NK-92 (cell line): ENCODE data around the gene CYP4B1.
"Not testable (repeated sequence)": the region's sequence is repeated elsewhere in the genome, so short reads cannot be mapped to it uniquely, and the experiment has no call there.

ENCODE experiments used
- DNase-seq: peaks from one replicate; lab custom pipeline; 2025; ENCODE audit not compliant: unreplicated experiment; lab: John Stamatoyannopoulos, UW

CYP4B1 gene

DNA sequence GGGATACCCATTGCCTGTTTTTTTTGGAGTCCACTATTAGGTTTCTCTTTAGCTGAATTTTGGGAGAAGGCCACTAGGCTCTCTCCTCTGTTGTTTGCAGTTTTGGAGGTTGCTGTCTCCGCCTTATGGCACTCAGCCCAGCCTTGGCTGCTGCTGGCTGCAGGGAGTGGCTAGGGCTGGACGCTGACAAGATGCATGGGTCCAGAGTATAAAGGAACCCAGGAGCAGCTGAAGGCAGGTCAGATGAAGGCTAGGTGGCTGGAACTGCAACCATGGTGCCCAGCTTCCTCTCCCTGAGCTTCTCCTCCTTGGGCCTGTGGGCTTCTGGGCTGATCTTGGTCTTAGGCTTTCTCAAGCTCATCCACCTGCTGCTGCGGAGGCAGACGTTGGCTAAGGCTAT is at the start of gene CYP4B1:
Gene CYP4B1, plus strand, starts transcription at position 237 of the 400 bp plus-strand sequence. Its CDS starts 36 bp downstream, at position 273.
- DNase-seq: no peak

DNA sequence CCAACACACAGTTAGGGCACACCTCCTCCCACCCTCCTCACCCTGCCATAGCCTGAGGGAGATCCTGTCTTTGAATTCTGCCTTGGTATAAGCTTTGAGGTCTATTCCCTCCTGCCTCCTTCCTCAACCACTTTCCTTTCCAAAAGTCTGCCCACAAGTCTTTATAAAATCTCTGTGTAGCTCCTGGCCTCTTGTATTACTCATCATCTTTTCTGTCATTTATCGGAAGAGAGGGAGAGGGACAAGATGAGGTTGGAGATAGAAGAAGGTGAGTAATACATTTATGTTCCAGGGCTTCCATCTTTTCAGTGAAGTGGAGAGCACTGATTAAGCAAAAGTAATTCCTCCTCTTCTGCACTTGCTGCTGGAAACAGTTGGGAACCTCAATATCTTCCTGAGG is 49.4 kb upstream of the CYP4B1 start:
- no peak for DNase-seq

DNA sequence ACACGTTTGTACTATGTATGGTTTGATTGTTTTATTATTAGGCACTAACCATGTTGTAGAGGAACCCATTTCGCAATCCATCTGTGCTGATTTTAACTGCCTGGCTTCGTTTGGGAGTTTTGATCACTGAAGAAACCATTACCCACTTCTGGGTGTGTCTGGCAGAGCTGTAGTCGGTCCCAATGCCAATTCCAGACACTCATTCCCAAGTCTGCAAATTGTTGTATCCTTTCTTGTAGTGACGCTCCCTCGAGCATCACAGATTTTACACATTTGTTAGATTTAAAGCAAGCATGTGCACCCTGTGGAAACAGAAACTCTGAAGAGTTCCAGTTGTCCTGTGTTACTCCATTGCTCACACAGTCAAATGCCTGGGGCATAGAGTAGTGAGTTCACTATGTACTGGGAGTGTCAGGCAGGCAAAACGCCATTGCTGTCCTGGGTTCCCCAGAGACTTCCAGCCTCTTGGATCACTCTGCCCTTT is 48.9 kb upstream of the CYP4B1 start:
- DNase-seq: no peak

DNA sequence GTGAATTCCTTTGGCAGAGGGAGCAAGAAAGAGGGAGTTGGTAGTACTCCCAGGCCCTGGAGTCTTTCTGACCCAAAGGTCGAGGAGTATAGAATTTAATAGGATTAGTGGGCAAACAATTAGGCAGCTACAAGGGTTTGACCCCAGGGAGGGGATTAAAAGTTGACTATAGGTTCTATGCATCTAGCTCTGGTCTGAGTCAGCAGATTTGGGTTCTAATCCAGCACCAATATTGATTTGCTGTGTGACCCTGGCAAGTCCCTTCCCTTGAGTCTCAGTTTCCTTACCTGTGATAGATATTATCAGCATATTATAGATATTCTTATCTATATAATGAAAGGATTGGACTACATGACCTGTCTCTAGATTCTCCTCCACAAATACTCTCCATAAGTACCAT is 44.9 kb upstream of the CYP4B1 start:
- no peak for DNase-seq

DNA sequence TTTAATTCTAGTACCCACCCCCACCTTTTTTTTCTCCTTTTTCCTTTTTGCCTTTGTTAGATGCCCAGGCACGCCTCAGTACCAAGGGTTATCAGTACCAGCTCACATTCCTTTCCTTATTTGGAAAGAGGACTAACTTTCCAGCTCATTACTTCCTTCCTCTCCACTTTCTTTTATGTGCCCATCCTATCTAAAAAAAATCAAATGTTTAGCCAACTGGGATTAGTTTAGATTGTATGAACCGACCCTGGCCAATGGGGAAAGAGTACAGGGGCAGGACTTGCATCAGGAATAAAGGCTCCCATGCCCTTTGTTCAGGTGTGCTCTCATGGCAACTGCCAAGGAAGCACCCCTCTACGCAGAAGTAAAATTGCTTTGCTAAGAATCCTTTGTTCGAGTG is 44.1 kb upstream of the CYP4B1 start:
- not testable (repeated sequence) for DNase-seq

DNA sequence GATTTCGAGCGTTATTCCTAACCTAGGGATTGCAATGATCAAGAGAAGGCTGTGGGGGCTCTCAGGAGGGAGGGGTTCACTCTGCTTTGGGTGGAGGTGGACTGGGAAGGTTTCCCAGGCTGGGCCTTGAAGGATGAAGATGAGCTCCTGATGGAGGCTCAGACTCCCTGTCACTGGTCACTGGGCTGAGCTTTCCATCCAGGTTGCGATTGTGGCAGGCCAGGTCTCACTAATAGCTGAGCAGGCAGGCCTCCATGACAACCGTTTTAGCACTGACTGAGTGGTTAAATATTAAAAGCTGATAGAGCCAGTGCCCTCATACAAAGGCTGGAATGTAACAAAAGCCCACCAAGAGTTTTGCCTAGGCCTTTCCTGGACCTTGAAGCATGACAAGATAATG is 43.7 kb upstream of the CYP4B1 start:
- DNase-seq: no peak

DNA sequence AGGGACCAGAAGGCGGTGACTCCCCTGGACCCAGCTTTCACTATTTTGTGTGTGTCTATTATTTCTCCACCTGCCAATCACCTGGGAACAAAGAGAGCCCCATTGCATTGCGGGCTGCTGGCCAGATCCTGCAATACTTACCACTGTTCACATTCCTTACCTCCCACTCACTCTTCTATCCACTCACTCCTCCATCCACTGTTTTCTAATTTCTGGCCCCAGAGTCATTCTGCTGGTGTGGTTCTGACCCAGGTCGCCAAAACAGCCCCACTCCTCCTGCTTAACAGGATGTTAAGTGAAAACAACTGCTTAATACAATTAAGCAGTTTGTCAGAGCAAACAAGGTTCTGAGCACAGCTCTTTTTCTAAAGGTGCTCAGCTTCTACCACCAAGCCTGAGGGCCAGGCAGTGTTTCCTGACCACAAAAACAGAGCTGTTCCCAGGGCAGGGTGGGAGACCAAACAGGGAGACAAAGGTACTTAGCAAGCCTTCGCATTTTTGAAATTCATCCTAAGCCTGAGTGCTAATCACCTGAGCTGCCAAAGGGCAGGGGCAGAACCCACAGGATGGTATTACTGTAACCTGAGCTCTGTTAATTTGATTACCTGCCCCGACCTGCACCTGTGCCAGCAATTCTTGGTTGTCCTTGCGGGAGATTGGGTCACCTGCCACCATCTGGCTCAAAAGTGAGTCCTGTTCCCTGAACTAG is 41.4 kb upstream of the CYP4B1 start:
- no peak for DNase-seq

DNA sequence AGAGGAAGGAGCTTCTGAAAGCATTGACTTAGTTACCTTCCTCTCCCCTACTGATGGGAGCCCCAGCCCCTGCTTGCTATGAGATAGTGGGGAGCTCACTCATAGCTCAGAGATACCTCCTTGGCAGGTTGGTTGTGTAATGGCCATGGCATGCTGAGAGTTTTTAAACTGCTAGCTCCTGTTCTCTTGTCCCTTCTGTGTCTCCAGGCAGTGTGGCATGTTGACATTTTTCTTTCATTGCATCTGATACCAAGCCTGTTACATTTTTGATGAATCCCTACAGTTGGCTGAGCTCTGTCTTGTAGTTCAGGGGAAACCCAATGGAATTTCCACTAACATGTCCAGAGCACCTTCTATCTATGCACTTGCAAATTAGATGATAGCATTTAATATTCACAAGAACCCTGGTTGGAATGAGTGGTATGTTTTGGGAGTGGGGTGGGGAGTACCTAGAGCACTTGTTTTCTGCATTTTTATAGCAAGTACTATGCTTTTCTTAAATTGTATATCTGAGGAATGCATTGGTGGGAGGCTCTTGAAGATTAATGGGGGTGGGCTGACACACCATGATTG is 40.8 kb upstream of the CYP4B1 start:
- no peak for DNase-seq

DNA sequence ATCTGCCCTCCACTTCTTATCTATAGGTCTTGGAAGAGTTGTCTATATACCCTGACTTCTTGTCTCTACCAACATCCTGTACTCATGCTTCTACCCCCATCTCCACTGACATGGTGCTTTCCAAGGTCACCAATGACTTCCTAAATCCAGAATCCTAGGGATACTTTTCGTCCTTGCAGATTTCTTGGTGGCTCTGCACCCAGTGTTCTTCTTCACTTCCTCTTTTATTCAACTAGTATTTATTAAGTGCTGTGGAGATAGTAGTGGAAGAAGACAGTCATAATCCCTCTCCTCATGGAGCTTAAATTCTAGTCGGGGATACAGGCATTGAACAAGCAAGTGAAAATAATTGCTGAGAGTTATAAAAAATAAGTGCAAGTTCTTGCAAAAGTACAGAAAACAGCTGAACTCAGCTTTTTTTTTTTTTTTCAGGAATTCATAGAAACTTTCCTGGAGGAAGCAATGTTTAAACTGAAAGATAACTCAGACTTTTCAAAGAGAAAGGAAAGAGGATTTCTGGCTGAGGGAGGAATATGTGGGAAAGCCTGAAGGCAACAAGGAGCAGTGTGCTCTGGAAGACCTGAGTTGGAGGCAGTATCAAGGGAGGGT is 38.2 kb upstream of the CYP4B1 start:
- no peak for DNase-seq

DNA sequence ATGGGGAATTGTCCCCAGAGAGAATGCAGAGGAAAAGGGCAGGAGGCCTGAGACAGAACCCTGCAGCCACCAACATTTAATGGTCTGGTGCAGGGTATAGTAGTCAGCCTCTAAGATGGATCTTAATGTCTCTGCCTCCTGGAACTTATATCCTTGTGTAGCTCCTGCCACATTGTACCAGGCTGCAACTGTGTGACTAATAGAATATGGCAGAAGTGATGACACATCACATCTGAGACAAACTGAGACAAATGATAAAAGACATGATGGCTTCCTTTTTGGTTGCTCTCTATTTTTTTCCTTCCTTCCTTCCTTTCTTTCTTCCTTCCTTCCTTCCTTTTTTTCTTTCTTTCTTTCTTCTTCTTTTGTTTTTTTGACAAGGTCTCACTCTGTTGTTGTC is 37.1 kb upstream of the CYP4B1 start:
- no peak for DNase-seq

DNA sequence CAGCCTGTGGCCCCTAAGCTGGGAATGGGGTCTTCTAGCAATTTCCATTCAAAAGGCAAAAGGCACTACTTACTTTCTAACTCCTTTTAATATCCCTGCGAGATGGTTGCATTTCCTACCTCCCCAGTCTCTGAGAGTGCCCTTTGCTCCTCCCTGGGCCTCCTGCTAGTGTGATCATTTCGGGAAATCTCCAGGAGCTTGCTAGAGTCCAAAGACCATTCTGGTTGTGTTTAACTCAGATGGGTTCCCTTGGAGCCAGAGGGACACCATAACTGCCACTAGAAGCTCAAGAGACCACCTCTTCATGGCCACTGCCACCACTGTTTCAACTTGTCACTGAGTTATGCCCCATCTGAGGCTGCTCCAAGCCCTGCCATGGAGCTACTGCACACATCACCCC is 34.4 kb upstream of the CYP4B1 start:
- DNase-seq: no peak

DNA sequence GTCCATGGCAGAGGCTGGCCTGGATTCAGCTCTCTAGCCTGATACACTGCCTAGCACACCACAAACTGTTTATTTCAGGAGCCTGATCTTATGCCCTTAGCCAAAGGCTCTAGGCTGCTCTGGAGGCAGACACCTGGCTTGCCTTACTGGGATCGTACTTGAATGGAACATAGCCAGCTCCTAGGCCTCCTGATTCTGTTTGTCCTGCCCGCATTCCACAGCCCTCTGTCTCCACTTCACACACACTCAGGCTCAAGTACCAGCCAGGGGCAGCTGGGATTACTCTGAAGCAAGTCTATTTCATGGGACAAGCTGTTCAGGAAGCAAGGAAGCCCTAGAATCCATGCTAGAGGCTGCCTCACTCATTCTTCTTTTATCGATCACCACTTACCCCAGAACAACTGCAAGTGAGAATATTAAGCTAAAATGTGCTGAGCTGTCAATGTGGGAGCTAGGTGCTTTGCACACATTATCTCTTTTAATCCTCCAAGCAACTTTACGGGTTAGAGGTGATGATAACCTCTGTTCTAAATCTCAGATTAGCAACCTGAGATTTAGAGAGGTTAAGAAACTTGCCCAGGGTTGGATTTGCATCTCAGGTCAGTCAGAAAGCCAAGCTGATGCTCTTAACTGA is 31.1 kb upstream of the CYP4B1 start:
- no peak for DNase-seq

DNA sequence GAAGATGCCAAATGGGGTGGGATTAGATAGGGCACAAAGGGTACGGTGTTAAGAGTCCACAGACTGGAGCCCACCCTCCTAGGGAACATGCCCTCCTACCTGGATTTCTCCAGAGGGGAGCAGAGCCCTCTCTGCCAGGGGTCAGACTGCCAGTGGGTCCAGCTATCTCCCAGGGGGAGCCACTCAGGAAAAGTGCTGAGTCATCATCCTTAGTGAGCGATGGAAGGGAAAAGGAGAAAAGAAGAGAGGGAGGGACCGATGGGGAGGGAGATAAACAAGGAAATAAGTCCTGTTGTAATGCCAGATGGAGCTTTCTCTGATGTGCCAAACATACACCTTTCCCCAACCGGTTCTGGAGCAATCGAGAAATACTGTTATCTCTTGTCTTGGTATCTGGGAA is 30.4 kb upstream of the CYP4B1 start:
- DNase-seq: no peak

DNA sequence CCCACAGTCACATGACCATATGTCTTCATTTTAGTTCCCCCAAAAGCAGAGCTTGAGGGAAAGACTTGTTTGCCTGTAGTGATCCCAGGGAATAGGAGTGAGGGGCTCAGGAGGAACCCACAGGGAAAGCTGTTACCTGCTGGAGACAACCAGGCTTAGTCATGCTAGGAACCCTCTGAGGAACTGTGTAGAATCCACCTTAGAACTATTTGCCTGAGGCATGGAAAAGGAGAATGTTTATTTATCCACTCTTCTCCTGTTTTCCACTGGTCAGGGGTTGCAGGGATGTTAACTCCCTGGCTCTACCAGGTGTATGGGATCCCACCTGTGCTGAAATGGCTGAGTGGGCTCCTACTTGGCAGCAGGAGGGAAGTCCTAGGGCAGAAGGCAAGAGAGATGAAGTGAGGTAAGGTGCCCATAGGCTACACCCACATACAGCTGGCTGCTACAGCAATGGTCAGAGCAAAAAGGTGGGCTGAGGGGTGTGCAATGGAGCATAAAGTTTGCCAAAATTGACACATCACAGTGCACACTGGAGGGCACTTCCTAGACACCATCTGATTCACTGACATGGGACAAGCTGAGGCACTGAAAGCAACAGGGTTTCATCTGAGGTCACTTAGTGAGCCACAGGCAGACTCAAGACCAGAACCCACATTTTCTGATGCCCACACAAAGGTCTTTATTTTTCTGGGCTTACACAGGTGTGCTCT is 29.7 kb upstream of the CYP4B1 start:
- DNase-seq: no peak

DNA sequence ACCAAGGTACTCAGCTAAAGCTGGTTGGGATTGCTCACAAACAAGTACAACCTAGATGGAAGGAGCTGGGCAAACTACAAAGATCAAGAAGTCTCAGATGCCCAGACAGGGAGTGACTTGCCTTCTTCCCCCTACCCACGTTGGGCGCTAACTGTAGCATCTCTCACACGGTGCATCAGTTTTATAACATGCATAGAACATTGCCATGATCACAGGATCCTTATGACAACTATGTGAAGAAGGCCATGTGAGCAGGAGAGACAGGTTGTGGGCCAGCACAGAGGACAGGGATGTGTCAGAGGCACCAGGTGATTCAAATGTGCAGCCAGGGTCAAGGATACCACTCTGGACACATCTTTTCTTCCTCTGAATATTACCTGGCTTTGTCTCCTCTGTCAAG is 28.3 kb upstream of the CYP4B1 start:
- DNase-seq: no peak

DNA sequence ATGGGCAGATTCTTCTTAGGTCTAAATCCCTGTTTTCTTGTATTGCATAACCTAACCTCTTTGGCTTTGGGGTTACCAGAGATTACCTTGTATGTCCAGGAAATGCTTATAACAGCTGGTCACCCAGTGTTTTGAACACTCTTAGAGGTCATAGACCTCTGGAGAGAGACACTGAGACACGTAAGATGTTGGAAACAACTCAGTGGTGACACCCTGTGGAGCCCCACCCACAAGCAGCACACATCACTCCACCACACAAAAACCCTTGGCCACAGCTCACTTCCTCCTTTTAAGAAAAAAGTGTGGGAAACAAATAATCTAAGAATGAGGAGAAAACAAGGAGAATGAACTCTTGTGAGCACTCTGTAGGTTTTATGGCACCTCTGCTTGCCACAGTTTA is 26.3 kb upstream of the CYP4B1 start:
- no peak for DNase-seq

DNA sequence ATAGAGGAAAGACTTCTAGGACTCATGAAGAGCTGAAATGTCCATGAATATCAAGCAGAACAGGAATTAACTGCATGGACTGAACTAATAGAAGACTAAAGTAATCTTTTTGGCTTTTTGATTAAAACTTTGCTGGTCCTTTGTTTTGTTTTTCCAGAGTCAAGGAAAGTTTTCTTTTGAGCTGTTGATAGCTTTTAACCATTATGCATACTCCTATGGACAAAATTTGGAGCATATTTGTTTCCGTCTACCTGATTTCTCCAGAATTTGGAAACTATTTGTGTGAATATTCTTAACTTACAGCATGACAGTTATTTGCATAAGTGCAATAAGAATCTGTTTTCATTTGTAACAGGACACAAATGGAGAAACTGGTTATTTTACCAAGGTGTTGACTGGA is 24.5 kb upstream of the CYP4B1 start:
- DNase-seq: no peak

DNA sequence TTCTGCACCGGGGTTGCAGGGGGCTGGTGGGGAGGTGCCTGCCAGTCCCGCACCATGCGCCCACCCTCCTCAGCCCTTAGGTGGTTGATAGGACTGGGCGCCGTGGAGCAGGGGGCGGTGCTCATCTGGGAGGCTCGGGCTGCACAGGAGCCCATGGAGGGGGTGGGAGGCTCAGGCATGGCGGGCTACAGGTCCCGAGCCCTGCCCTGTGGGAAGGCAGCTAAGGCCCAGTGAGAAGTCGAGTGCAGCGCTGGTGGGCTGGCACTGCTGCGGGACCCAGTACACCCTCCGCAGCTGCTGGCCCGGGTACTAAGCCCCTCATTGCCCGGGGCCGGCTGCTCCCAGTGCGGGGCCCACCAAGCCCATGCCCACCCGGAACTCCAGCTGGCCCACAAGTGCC is 20.4 kb upstream of the CYP4B1 start:
- DNase-seq: not testable (repeated sequence)

DNA sequence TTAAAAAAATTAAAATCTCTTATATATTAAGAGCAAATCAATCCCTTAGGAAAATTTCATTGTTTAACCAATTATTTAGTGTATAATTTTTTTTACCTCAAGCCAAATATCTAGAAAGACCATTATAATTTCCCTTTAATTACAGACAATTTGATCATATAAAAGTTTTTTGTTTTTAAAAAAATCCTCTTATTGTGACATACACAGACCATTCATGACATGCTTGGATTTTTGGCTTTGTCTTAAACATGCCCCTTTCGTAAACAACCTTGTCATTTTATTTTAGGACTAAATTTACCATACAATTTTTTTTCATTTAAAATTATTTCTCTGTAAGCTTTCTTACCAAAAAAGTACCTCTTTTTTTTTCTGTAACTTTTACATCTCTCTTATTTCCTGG is 14.2 kb upstream of the CYP4B1 start:
- DNase-seq: no peak

DNA sequence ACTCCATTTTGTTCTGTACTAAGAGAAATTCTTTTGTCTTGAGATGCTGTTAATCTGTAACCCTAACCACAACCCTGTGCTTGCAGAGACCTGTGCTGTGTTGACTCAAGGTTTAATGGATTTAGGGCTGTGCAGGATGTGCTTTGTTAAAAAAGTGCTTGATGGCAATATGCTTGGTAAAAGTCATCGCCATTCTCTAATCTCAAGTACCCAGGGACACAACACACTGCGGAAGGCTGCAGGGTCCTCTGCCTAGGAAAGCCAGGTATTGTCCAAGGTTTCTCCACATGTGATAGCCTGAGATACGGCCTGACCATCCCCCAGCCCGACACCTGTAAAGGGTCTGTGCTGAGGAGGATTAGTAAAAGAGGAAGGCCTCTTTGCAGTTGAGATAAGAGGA is 10.2 kb upstream of the CYP4B1 start:
- DNase-seq: not testable (repeated sequence)

DNA sequence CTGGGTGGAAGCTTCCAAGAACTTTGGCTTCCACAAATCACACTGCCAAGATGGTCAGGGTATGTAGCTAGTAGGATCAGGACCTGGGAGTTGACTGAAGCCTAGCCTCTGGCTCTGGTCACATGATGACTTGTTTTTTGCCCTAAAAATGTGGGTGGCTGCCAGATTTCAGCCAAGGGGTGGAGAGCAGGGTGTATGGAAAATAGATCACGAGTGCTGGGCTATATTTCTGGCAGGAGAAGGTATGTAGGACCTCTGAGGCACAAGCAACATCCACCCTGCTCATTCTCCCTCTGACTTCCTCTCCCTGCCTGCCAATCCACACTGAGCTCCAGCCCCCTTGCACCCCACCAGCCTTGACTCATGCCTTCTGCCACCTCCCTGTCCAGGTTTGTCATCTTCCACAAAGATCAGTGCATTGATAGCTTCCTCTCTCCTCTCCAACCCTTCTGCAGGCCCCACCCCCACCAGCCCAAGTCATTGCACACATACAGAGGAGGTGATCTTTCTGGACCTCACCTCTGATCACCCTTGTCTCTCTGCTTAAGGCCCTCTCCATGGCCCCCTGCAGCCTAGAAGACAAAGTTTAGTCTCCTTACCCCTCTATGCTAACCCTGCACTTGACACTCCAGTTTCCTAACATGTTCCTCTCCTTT is 8.3 kb upstream of the CYP4B1 start:
- no peak for DNase-seq
